GM23338 (cell line): Measurements from ENCODE around the gene KLHL28. TPM values are rescaled to one million over a fixed set of nuclear protein-coding genes. Genes with fewer than 3 reads are reported as not detected.

Source experiments
- ATAC-seq: fragments of 200-7000 bp; cut with Tn5 transposase; 3 replicates; pipeline ENCODE4 v1.9.1; 2020
- DNase-seq: peaks from one replicate; pipeline ENCODE4 v3.0.0-alpha.2; 2015; ENCODE audit warnings: low spot score
- H2AFZ ChIP-seq: fragments of 200-600 bp; sonication (generic); 2 replicates; pipeline ENCODE4 v1.8.0; 2016; ENCODE audit warnings: antibody characterized with exemption, mild to moderate bottlenecking, moderate library complexity
- H3F3A ChIP-seq: fragments of 200-600 bp; sonication (generic); replicated peaks from 2 replicates; pipeline ENCODE4 v1.8.0; 2017; ENCODE audit warnings: antibody characterized with exemption, mixed run types, low read depth
- H3K27ac ChIP-seq: fragments of 200-600 bp; sonication (generic); 2 replicates; pipeline ENCODE4 v1.6.1; 2016; ENCODE audit warnings: low read depth
- H3K27me3 ChIP-seq: fragments of 200-600 bp; sonication (generic); 2 replicates; pipeline ENCODE4 v1.8.0; 2016; ENCODE audit warnings: mild to moderate bottlenecking, mixed run types, moderate library complexity; ENCODE audit not compliant: insufficient read depth
- H3K36me3 ChIP-seq: fragments of 200-600 bp; sonication (generic); 2 replicates; pipeline ENCODE4 v1.8.0; 2016; ENCODE audit warnings: mild to moderate bottlenecking; ENCODE audit not compliant: insufficient read depth
- H3K4me1 ChIP-seq: fragments of 200-600 bp; sonication (generic); 2 replicates; pipeline ENCODE4 v1.8.0; 2016; ENCODE audit warnings: mild to moderate bottlenecking, moderate library complexity; ENCODE audit not compliant: insufficient read depth
- H3K4me2 ChIP-seq: fragments of 200-600 bp; sonication (generic); 2 replicates; pipeline ENCODE4 v1.7.1; 2017; ENCODE audit warnings: mixed run types
- H3K4me3 ChIP-seq: fragments of 200-600 bp; sonication (generic); 2 replicates; pipeline ENCODE4 v1.6.1; 2016; ENCODE audit warnings: mixed run types
- H3K79me2 ChIP-seq: fragments of 200-600 bp; sonication (generic); replicated peaks from 2 replicates; pipeline ENCODE4 v1.8.0; 2017; ENCODE audit warnings: mild to moderate bottlenecking; ENCODE audit not compliant: insufficient read depth
- H3K9me2 ChIP-seq: fragments of 200-600 bp; sonication (generic); 2 replicates; pipeline ENCODE4 v1.8.0; 2017; ENCODE audit not compliant: insufficient read depth
- H4K20me1 ChIP-seq: fragments of 200-600 bp; sonication (generic); replicated peaks from 2 replicates; pipeline ENCODE4 v1.8.0; 2017; ENCODE audit warnings: mild to moderate bottlenecking; ENCODE audit not compliant: insufficient read depth
- H3K27ac Mint-ChIP-seq: 2 replicates; pipeline ENCODE4 v1.8.0; 2020; ENCODE audit warnings: inconsistent platforms, mild to moderate bottlenecking, moderate library complexity, mixed read lengths
- H3K27me3 Mint-ChIP-seq: 3 replicates; pipeline ENCODE4 v1.8.0; 2022; ENCODE audit warnings: low read depth, mild to moderate bottlenecking, moderate library complexity, mixed read lengths, inconsistent platforms; ENCODE audit not compliant: insufficient read depth, poor library complexity
- H3K36me3 Mint-ChIP-seq: 3 replicates; pipeline ENCODE4 v1.8.0; 2021; ENCODE audit warnings: low read depth, mild to moderate bottlenecking, inconsistent platforms, moderate library complexity, mixed read lengths
- H3K4me1 Mint-ChIP-seq: 3 replicates; pipeline ENCODE4 v1.8.0; 2020; ENCODE audit warnings: mild to moderate bottlenecking, inconsistent platforms, mixed read lengths
- H3K4me3 Mint-ChIP-seq: 3 replicates; pipeline ENCODE4 v1.8.0; 2021; ENCODE audit warnings: moderate library complexity, mild to moderate bottlenecking, inconsistent platforms, mixed read lengths
- H3K9me3 Mint-ChIP-seq: 3 replicates; pipeline ENCODE4 v1.8.0; 2020; ENCODE audit warnings: moderate library complexity, mild to moderate bottlenecking, inconsistent platforms, mixed read lengths
- CREB1 ChIP-seq: fragments of 250-450 bp; sonication (Bioruptor Pico); IDR thresholded peaks from 2 replicates; pipeline ENCODE4 v1.5.0; 2020; ENCODE audit warnings: low read depth, mild to moderate bottlenecking, moderate library complexity
- EZH2phosphoT487 ChIP-seq: fragments of 200-600 bp; sonication (generic); IDR thresholded peaks from one replicate; pipeline ENCODE4 v1.8.1; 2018; ENCODE audit warnings: antibody characterized with exemption; ENCODE audit not compliant: unreplicated experiment
- STAT1 ChIP-seq: IDR thresholded peaks from one replicate; pipeline ENCODE4 v1.6.1; 2016; ENCODE audit warnings: antibody characterized with exemption; ENCODE audit not compliant: unreplicated experiment
- polyA plus RNA-seq: library from polyadenylated mRNA; unstranded; fragments of >200 nt; fragmentation: Nextera tagmentation; extraction: Ambion mirVana; gene quantifications from 2 replicates; pipeline ENCODE4 v1.2.1, GENCODE V29; 2016
- total RNA-seq: library from RNA; depleted of rRNA; stranded (reverse); fragments of >200 nt; shearing (Covaris generic); gene quantifications from 2 replicates; pipeline ENCODE4 v1.2.3, GENCODE V29; 2014
- TF ChIP-seq, protein P1 (sequence below): fragments of 250-450 bp; sonication (Bioruptor Pico); IDR thresholded peaks from 2 replicates; pipeline ENCODE4 v1.5.0; 2020; ENCODE audit warnings: mild to moderate bottlenecking, moderate library complexity

The KLHL28 gene
- total and polyA plus RNA-seq, 2 experiments from 2014 or later: 7.7 to 10.6 TPM

DNA sequence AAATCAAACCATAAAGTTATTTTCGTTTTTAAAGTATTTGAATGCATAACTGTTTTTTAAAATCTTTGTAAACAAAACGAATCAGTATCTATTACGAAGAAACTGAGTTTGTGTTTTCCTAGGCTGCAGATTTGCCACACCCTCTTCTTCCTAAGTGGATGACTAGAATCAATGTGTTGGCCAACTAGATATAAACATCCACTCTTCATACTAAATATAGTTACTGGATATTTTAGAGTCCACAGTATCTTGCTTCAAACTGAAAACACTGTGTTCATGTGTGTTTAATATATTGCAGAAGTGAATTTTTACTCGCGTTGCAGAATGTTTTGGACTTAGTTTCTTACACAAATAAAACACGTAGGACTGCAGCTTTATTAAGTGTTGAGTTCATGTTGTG, 63.2 kb downstream of the KLHL28 start (continued):
- no peak for TF ChIP-seq STAT1

DNA sequence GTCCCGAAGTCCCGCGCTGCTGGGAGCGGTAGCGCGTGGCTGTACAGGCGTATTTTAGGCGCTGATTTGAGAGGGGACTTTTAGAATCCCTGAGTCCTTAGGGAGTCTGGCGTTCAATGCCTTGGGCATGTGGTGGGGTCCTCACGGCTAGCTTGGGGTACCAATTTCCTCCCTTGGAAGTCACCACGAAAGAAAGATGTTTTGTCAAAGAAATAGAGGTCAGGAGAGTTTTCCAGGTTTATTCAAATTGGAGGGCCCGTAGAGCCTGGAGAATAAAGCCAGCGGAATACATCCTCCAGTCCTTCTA, 63.9 kb downstream of the KLHL28 start:
- Histone ChIP-seq H3K4me2 (peak overlapping the region; percentile 81), H3K4me1 (peaks cover 14% of the 10 kb centered on the region), H3K9me2 (no peaks in the 10 kb centered on the region; the same call in 1 of the 2 replicates), H4K20me1 (no peaks in the 10 kb centered on the region), H3K27me3 (no peaks in the 10 kb centered on the region), H3K4me3 (peak overlapping the region; percentile 73), H3K27ac (peak overlapping the region; percentile 88; the same call in 1 of the 2 replicates), H3K36me3 (no peaks in the 10 kb centered on the region), H2AFZ (peak overlapping the region; percentile 92), H3F3A (no peaks in the 10 kb centered on the region), H3K79me2 (no peaks in the 10 kb centered on the region)
- no peak for DNase-seq
- Mint-ChIP-seq H3K4me3 (peak overlapping the region; percentile 91), H3K4me1 (peaks cover 14% of the 10 kb centered on the region), H3K9me3 (no peaks in the 10 kb centered on the region; the same call in 2 of the 3 replicates), H3K27me3 (peaks cover 15% of the 10 kb centered on the region), H3K27ac (peak overlapping the region; percentile 65; the same call in 1 of the 2 replicates), H3K36me3 (no peaks in the 10 kb centered on the region; the same call in none of the 3 replicates)
- TF ChIP-seq STAT1: no peak
- no peak for TF ChIP-seq EZH2phosphoT487
- TF ChIP-seq CREB1 (CRISPR knock-in tag): 0 out of 2 replicates have a peak, but pooled peaks have one; percentile 6
- TF ChIP-seq, protein P1, sequence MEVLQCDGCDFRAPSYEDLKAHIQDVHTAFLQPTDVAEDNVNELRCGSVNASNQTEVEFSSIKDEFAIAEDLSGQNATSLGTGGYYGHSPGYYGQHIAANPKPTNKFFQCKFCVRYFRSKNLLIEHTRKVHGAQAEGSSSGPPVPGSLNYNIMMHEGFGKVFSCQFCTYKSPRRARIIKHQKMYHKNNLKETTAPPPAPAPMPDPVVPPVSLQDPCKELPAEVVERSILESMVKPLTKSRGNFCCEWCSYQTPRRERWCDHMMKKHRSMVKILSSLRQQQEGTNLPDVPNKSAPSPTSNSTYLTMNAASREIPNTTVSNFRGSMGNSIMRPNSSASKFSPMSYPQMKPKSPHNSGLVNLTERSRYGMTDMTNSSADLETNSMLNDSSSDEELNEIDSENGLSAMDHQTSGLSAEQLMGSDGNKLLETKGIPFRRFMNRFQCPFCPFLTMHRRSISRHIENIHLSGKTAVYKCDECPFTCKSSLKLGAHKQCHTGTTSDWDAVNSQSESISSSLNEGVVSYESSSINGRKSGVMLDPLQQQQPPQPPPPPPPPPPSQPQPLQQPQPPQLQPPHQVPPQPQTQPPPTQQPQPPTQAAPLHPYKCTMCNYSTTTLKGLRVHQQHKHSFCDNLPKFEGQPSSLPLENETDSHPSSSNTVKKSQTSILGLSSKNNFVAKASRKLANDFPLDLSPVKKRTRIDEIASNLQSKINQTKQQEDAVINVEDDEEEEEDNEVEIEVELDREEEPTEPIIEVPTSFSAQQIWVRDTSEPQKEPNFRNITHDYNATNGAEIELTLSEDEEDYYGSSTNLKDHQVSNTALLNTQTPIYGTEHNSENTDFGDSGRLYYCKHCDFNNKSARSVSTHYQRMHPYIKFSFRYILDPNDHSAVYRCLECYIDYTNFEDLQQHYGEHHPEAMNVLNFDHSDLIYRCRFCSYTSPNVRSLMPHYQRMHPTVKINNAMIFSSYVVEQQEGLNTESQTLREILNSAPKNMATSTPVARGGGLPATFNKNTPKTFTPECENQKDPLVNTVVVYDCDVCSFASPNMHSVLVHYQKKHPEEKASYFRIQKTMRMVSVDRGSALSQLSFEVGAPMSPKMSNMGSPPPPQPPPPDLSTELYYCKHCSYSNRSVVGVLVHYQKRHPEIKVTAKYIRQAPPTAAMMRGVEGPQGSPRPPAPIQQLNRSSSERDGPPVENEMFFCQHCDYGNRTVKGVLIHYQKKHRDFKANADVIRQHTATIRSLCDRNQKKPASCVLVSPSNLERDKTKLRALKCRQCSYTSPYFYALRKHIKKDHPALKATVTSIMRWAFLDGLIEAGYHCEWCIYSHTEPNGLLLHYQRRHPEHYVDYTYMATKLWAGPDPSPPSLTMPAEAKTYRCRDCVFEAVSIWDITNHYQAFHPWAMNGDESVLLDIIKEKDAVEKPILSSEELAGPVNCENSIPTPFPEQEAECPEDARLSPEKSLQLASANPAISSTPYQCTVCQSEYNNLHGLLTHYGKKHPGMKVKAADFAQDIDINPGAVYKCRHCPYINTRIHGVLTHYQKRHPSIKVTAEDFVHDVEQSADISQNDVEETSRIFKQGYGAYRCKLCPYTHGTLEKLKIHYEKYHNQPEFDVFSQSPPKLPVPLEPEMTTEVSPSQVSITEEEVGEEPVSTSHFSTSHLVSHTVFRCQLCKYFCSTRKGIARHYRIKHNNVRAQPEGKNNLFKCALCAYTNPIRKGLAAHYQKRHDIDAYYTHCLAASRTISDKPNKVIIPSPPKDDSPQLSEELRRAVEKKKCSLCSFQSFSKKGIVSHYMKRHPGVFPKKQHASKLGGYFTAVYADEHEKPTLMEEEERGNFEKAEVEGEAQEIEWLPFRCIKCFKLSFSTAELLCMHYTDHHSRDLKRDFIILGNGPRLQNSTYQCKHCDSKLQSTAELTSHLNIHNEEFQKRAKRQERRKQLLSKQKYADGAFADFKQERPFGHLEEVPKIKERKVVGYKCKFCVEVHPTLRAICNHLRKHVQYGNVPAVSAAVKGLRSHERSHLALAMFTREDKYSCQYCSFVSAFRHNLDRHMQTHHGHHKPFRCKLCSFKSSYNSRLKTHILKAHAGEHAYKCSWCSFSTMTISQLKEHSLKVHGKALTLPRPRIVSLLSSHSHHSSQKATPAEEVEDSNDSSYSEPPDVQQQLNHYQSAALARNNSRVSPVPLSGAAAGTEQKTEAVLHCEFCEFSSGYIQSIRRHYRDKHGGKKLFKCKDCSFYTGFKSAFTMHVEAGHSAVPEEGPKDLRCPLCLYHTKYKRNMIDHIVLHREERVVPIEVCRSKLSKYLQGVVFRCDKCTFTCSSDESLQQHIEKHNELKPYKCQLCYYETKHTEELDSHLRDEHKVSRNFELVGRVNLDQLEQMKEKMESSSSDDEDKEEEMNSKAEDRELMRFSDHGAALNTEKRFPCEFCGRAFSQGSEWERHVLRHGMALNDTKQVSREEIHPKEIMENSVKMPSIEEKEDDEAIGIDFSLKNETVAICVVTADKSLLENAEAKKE (CRISPR knock-in tag): no peak
- no peak for ATAC-seq
